Measurements from ENCODE around the gene PCDHGA3. TPM values are rescaled to one million over a fixed set of nuclear protein-coding genes. Genes with fewer than 3 reads are reported as not detected.

The PCDHGA3 gene
- total and polyA plus RNA-seq, 2 of the 13 experiments (the other 11 are each of a cell fraction or from before 2014, with no cell fraction given) = 0.05 TPM; not detected in 1

- TF ChIP-seq NBN (conservative IDR thresholded peaks at IDR 0.05) (no peak), ZZZ3 (CRISPR knock-in tag; IDR thresholded peaks at IDR 0.05; ENCODE audit: borderline replicate concordance) (peak; percentile 75; the same call in 1 of the 2 replicates), ZNF879 (CRISPR knock-in tag; IDR thresholded peaks at IDR 0.05) (peak; percentile 50; the same call in 1 of the 2 replicates), ZNF142 (CRISPR knock-in tag; IDR thresholded peaks at IDR 0.05) (no peak; the same call in 1 of the 2 replicates), DMAP1 (CRISPR knock-in tag; IDR thresholded peaks at IDR 0.05) (peak; percentile 45; the same call in 1 of the 2 replicates), MAX (IDR thresholded peaks at IDR 0.05) (peak; percentile 76), SP4 (CRISPR knock-in tag; IDR thresholded peaks at IDR 0.05) (peak; percentile 79; the same call in 1 of the 2 replicates), ZNF639 (CRISPR knock-in tag; conservative IDR thresholded peaks at IDR 0.05) (peak; percentile 66; the same call in 1 of the 2 replicates), ZNF33A (CRISPR knock-in tag; IDR thresholded peaks at IDR 0.05; ENCODE audit: borderline replicate concordance) (peak; percentile 62; the same call in 1 of the 2 replicates), ZNF484 (CRISPR knock-in tag; IDR thresholded peaks at IDR 0.05; ENCODE audit: borderline replicate concordance, low read depth) (no peak), GLMP (CRISPR knock-in tag; IDR thresholded peaks at IDR 0.05; ENCODE audit: borderline replicate concordance) (no peak), ISL2 (CRISPR knock-in tag; IDR thresholded peaks at IDR 0.05) (peak; percentile 44), MTF2 (CRISPR knock-in tag; IDR thresholded peaks at IDR 0.05; ENCODE audit: borderline replicate concordance) (peak; percentile 74; the same call in 1 of the 2 replicates), NFE2L1 (CRISPR knock-in tag; IDR thresholded peaks at IDR 0.05; ENCODE audit: borderline replicate concordance) (peak; percentile 88; the same call in 1 of the 2 replicates), HDAC1 (CRISPR knock-in tag; IDR thresholded peaks at IDR 0.05) (peak; percentile 59), GTF2F1 (IDR thresholded peaks at IDR 0.05; ENCODE audit: low read length) (peak; percentile 98), SRY (CRISPR knock-in tag; IDR thresholded peaks at IDR 0.05) (peak; percentile 95; the same call in 1 of the 2 replicates), ZFP36L1 (CRISPR knock-in tag; IDR thresholded peaks at IDR 0.05) (peak; percentile 76), KDM2A (CRISPR knock-in tag; IDR thresholded peaks at IDR 0.05; ENCODE audit: borderline replicate concordance, low read depth) (peak; percentile 83), TRIM24 (CRISPR knock-in tag; IDR thresholded peaks at IDR 0.05) (no peak), ZNF10 (CRISPR knock-in tag; IDR thresholded peaks at IDR 0.05; ENCODE audit: borderline replicate concordance, low read depth) (no peak)
Measured at GRCh38 chr5:141320225-141321169, 23.1 kb upstream of the PCDHGA3 start, which contains the start of gene TAF7 (continued).

Measured in HepG2 (cell line).